ENCODE results near the gene DLX3.

The DLX3 gene

DNA sequence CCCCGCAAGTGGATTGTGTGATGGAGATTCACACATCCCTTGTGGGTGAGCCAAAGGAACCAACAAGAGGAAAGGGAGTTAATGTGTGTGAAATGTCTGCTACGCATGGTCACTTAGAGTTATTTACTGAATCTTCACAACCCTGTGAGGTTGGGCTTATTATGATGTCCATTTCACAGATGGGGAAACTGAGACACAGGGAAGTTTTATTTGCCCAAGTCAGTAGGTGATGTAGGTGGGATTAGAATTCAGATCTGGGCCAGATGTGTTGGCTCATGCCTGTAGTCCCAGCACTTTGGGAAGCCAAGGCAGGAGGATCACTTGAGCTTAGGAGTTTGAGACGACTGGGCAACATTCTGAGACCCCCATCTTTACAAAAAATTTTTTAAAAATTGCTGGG is 37.7 kb downstream of the DLX3 start:
- DNase-seq (ENCODE audit: low read depth in 2 of 2) = no peak

- no peak for DNase-seq (ENCODE audit: low read depth in 2 of 2)
Observed at GRCh38 chr17:49956780-49957179, 38.2 kb downstream of the DLX3 start.

- no peak for DNase-seq (ENCODE audit: low read depth in 2 of 2)
Observed at GRCh38 chr17:49955157-49955556, 39.9 kb downstream of the DLX3 start.

DNA sequence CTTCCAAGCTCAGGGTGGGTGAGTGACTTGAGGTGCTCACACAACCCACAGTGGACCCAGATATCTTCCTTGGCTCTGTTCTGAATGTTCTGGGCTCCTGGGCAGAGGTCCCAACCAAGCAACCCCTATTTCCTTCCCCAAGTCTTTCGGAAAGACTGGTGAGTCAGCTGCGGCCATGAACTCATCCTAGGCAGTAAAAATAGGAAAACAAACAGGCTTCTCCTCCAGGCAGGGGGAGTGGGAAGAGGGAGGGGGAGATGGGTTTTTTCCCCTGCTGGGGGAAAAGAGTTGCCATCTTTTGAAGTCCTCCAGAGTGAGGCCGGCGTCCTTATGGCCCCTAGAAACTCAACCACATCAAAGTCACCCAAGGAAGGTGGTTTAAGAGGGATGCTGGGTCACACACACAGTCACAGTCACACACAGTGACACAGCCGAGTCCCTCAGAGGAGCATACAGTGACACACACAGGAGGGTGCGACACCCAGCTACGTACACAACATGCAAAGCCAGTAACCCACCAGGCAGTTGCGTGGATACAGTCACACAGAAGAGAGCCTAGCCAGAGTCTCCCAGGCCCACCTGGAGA is 42.0 kb downstream of the DLX3 start:
- DNase-seq (ENCODE audit: low read depth in 2 of 2) = no peak

DNA sequence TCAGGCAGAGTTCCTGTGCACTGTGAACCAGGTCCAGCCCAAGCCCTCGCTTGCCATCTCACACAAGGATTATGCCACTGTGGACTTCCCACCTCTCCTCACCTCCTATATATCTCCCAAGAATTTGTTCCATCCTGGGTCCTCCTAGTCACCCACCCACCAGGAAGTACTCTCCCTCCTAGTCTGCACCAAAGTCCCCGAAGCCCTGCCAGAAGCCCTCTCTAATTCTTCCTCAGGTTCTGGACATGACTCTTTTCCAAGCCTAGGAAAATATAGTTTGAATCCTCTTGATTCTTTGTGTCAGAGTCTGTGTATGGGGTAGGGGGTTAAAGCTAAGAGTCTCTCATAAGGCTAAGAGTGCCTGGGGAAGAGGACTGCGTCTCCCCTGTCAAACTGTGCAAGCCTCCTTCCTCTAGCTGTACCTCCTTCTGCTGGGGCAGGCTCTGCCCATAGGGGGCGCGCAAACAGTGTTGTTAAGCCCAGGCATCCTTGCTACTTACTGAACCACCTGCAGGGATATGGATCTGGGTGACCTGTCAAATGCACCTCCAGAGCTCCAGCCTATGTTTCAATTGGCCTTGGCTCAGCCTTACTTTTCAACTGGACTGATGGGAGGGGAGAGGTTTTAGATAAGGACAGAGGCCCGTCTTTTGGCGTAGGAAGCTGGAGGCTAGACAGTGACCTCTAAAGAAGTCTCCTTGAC is 42.7 kb downstream of the DLX3 start:
- DNase-seq (ENCODE audit: low read depth in 2 of 2) = peak in 1 of 2 experiments; percentile 5

- no peak for DNase-seq (ENCODE audit: low read depth in 2 of 2)
Observed at GRCh38 chr17:49951362-49952082, 43.5 kb downstream of the DLX3 start.

GRCh38 chr17:49949634-49950033 is 45.4 kb downstream of the DLX3 start:
- no peak for DNase-seq (ENCODE audit: low read depth in 2 of 2)

DNA sequence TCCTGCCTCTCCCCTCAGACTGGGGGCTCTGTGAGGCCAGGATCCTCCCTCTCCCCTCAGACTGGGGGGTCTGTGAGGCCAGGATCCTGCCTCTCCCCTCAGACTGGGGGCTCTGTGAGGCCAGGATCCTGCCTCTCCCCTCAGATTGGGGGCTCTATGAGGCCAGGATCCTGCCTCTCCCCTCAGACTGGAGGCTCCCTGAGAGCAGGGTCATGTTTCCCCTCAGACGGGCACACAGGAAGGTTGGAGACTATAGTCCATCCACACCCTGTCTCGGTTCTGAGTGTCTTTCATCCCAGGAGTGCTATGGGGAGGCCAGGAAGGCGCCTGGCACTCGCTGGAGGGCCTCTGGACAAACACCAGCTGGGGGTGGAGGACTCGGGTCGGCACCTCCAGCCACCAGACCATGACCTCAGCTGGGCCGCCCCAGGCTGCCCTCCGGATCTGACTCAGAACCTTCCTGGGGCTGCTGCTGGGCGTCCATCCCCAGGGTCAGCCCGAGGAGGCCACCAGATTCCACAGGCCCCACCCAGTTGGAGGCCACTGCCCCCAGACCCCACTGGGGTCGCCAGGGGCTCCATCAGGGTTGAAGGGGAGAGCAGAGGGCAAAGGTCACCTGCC is 48.0 kb downstream of the DLX3 start:
- DNase-seq (ENCODE audit: low read depth in 2 of 2) = no peak

- no peak for DNase-seq (ENCODE audit: low read depth in 2 of 2)
Observed at GRCh38 chr17:49946208-49946607, 48.8 kb downstream of the DLX3 start.

DNA sequence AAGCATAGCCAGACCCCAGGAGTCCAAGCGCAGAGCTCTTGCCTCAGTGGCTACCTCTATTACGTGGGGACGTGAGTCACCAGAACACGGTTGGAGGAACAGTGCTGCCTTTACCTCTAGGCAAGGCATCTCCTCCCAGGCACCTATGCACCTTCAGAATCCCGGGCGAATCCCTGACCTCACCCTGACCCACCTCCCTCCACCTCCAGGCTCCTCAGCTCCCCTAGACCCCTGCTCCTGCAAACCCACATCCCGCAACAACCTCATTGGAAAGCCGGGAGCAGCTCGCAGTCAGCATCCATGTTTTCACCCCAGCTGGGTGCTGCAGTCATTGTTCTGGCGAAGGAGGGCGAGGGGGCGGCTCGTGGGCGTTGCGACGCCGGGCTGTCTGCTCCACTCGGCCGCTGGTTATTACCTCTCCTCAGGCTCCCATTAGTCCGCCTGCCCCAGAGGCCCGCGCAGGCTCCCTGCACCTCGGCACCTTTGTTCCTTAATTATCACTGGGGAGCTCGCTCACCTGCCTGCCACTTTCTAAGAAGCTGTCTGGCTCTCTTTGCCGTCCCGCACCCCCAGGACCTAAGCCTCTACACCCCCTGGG is 50.7 kb downstream of the DLX3 start:
- DNase-seq (ENCODE audit: low read depth in 2 of 2) = no peak

- DNase-seq (ENCODE audit: low read depth in 2 of 2) = no peak
Observed at GRCh38 chr17:49942947-49943346, 52.1 kb downstream of the DLX3 start.

- no peak for DNase-seq (ENCODE audit: low read depth in 2 of 2)
Observed at GRCh38 chr17:49941427-49941826, 53.6 kb downstream of the DLX3 start.
